ENCODE data around the gene ZSCAN23. TPM values are rescaled to one million over a fixed set of nuclear protein-coding genes. Genes with fewer than 3 reads are reported as not detected.

ZSCAN23 gene
- total RNA-seq, result 0.87 and 2.5 TPM in 2 replicates

GRCh38 chr6:28443112-28443773, at the start of gene ZSCAN23:
Gene ZSCAN23 (minus strand): TSS chr6:28443491. CDS start chr6:28436266, 7,225 bp downstream.

GRCh38 chr6:28399350-28400121, 43.8 kb downstream of the ZSCAN23 start, which contains the start of gene ZSCAN12:
Gene ZSCAN12 (minus strand): TSS chr6:28399747. CDS start chr6:28398405, 1,342 bp downstream.

Other genes with a start within 250 kb of the ZSCAN23 start
- gene ZSCAN9, start 218.2 kb downstream of the ZSCAN23 start, total RNA-seq, result 4.2 and 6.6 TPM in 2 replicates
- 1.7 and 2.4 TPM in 2 replicates for gene ZKSCAN4, start 191.2 kb downstream of the ZSCAN23 start, total RNA-seq
- gene NKAPL, start 184.2 kb downstream of the ZSCAN23 start, total RNA-seq, result 0.23 and 0.76 TPM in 2 replicates
- 5.4 and 7.2 TPM in 2 replicates for gene ZSCAN26, start 176.3 kb downstream of the ZSCAN23 start, total RNA-seq
- gene PGBD1, start 161.9 kb downstream of the ZSCAN23 start, total RNA-seq, result 3.5 and 3.9 TPM in 2 replicates
- 1.1 and 1.9 TPM in 2 replicates for gene ZSCAN31, start 107.3 kb downstream of the ZSCAN23 start, total RNA-seq
- 1.1 and 2.7 TPM in 2 replicates for gene ZKSCAN3, start 93.5 kb downstream of the ZSCAN23 start, total RNA-seq
- gene ZSCAN12, start 43.7 kb downstream of the ZSCAN23 start, total RNA-seq, result 3.0 TPM in 2 replicates
- not detected in 2 replicates for gene GPX6, start 72.3 kb upstream of the ZSCAN23 start, total RNA-seq
- not detected in 2 replicates for gene GPX5, start 82.4 kb upstream of the ZSCAN23 start, total RNA-seq